ENCODE data around the gene TP73. TPM values are rescaled to one million over a fixed set of nuclear protein-coding genes. Genes with fewer than 3 reads are reported as not detected.

TP73 gene
- total RNA-seq, 1 experiment from 2014 or later = 10.0 TPM

GRCh38 chr1:3609769-3610526, 42.4 kb upstream of the TP73 start:
- CTCF ChIA-PET = no interaction called here
- no peak overlapping the region for H3K27ac ChIP-seq (ENCODE audit: low read depth, low read length, poor library complexity, severe bottlenecking)
- no TSS peak for BruUV-seq (replicated peaks)
- TF ChIP-seq EZH2 (IDR thresholded peaks at IDR 0.05; ENCODE audit: borderline replicate concordance, low read depth, low read length, poor library complexity, severe bottlenecking) = no peak
- TF ChIP-seq, protein P1, sequence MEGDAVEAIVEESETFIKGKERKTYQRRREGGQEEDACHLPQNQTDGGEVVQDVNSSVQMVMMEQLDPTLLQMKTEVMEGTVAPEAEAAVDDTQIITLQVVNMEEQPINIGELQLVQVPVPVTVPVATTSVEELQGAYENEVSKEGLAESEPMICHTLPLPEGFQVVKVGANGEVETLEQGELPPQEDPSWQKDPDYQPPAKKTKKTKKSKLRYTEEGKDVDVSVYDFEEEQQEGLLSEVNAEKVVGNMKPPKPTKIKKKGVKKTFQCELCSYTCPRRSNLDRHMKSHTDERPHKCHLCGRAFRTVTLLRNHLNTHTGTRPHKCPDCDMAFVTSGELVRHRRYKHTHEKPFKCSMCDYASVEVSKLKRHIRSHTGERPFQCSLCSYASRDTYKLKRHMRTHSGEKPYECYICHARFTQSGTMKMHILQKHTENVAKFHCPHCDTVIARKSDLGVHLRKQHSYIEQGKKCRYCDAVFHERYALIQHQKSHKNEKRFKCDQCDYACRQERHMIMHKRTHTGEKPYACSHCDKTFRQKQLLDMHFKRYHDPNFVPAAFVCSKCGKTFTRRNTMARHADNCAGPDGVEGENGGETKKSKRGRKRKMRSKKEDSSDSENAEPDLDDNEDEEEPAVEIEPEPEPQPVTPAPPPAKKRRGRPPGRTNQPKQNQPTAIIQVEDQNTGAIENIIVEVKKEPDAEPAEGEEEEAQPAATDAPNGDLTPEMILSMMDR (conservative IDR thresholded peaks at IDR 0.05; ENCODE audit: low read depth, low read length) = no peak
- H3K4me3 ChIP-seq (ENCODE audit: low read depth, low read length, poor library complexity, severe bottlenecking) = peak overlapping the region; percentile 65
- no peaks in the 10 kb centered on the region for H3K9me3 ChIP-seq (ENCODE audit: low read depth, low read length, poor library complexity, severe bottlenecking)
- no peaks in the 10 kb centered on the region for H3K27me3 ChIP-seq (replicated peaks; ENCODE audit: insufficient read depth, low read depth, low read length, poor library complexity)
- POLR2A ChIA-PET (ENCODE audit: low non-redundant PET) = no interaction called here
- intact Hi-C loops (cut with micrococcal nuclease; ENCODE audit: unreplicated experiment) = no loop called here
- DNase-seq (ENCODE audit: low spot score) = no peak
- H3K36me3 ChIP-seq (ENCODE audit: insufficient read depth, low read length, poor library complexity, severe bottlenecking) = no peaks in the 10 kb centered on the region
- H3K4me1 ChIP-seq (ENCODE audit: insufficient read depth, low read length, poor library complexity, severe bottlenecking) = peaks cover 8% of the 10 kb centered on the region

- no peaks in the 10 kb centered on the region for H3K36me3 ChIP-seq (ENCODE audit: insufficient read depth, low read length, poor library complexity, severe bottlenecking)
- H3K27me3 ChIP-seq (replicated peaks; ENCODE audit: insufficient read depth, low read depth, low read length, poor library complexity) = no peaks in the 10 kb centered on the region
- intact Hi-C loops (cut with micrococcal nuclease; ENCODE audit: unreplicated experiment) = no loop called here
- peaks cover 8% of the 10 kb centered on the region for H3K4me1 ChIP-seq (ENCODE audit: insufficient read depth, low read length, poor library complexity, severe bottlenecking)
- peak overlapping the region; percentile 49 for H3K27ac ChIP-seq (ENCODE audit: low read depth, low read length, poor library complexity, severe bottlenecking)
- DNase-seq (ENCODE audit: low spot score) = peak; percentile 67
- peak overlapping the region; percentile 65 for H3K4me3 ChIP-seq (ENCODE audit: low read depth, low read length, poor library complexity, severe bottlenecking)
- BruUV-seq (replicated peaks) = no TSS peak
- CTCF ChIA-PET = no interaction called here
- H3K9me3 ChIP-seq (ENCODE audit: low read depth, low read length, poor library complexity, severe bottlenecking) = no peaks in the 10 kb centered on the region
- POLR2A ChIA-PET (ENCODE audit: low non-redundant PET) = no interaction called here
- TF ChIP-seq EZH2 (IDR thresholded peaks at IDR 0.05; ENCODE audit: borderline replicate concordance, low read depth, low read length, poor library complexity, severe bottlenecking) = no peak
- TF ChIP-seq, protein P1 (conservative IDR thresholded peaks at IDR 0.05; ENCODE audit: low read depth, low read length) = no peak
These were observed 41.7 kb upstream of the TP73 start for GRCh38 chr1:3610527-3611169.

DNA sequence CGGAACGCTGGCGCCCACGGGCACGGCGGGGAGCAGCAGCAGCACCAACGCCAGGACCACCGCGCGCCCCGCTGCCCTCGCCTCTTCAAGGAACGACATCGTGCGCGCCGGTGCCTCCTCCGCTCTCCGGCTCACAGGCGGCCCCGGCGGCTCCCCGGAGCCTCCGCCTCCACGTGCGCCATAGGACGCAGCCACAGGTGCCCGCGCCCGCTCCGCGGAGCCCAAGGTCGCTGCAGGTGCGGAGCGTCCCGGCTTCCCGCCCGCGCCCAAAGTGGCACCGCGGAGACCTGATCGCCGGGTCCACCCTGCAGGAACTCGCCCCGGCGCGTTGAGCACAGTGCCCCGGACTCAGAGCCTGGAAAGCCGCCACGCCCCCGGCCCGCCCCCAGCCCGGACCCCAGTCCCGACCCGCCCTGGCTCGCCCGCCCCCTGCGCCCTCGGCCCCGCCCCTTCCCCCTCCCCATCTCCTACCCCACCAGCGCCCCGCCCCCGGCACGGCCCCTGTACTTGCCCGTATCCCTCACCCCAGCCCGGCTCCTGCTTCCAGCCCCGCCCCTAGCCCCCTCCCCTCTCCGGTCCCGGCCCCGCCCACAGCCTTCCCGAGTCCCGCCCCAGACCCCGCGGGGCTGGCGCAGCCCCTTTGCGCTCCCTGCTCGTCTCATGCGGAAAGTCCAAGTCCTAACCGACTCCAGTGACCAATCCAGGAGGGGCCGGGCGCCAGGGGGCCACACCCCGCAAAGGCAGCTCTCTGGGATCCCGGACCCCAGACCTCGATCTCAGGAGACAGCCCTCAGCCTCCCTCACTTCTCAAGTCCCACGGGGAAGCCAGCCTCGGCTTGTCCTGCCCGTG, 40.9 kb upstream of the TP73 start, which contains the start of gene MEGF6:
TSS of gene MEGF6 (minus strand) at position 339 of the 850 bp plus-strand sequence. CDS start at position 99, 240 bp downstream.
- ChIA-PET CTCF (no interaction called here), POLR2A (ENCODE audit: low non-redundant PET) (no interaction called here)
- H3K36me3 ChIP-seq (ENCODE audit: insufficient read depth, low read length, poor library complexity, severe bottlenecking) = no peaks in the 10 kb centered on the region
- H3K4me1 ChIP-seq (ENCODE audit: insufficient read depth, low read length, poor library complexity, severe bottlenecking) = peaks cover 8% of the 10 kb centered on the region
- no peaks in the 10 kb centered on the region for H3K9me3 ChIP-seq (ENCODE audit: low read depth, low read length, poor library complexity, severe bottlenecking)
- no peaks in the 10 kb centered on the region for H3K27me3 ChIP-seq (replicated peaks; ENCODE audit: insufficient read depth, low read depth, low read length, poor library complexity)
- BruUV-seq (replicated peaks) = no TSS peak
- TF ChIP-seq EZH2 (IDR thresholded peaks at IDR 0.05; ENCODE audit: borderline replicate concordance, low read depth, low read length, poor library complexity, severe bottlenecking) = no peak
- TF ChIP-seq, protein P1 (conservative IDR thresholded peaks at IDR 0.05; ENCODE audit: low read depth, low read length) = no peak
- peak within 1 kb of the TSS; percentile 49 for H3K27ac ChIP-seq (ENCODE audit: low read depth, low read length, poor library complexity, severe bottlenecking)
- peak; percentile 89 for DNase-seq (ENCODE audit: low spot score)
- intact Hi-C loops (cut with micrococcal nuclease; ENCODE audit: unreplicated experiment) = no loop called here
- H3K4me3 ChIP-seq (ENCODE audit: low read depth, low read length, poor library complexity, severe bottlenecking) = peak within 1 kb of the TSS; percentile 65

Measured in A673 (cell line).